OCI-LY1 (cell line): ENCODE measurements around the gene ATG2A.

ENCODE experiments used
- H2AFZ ChIP-seq: fragments of 200-600 bp; sonication (generic), shearing (Covaris generic); 2 replicates; pipeline ENCODE4 v1.6.0; 2014; ENCODE audit warnings: antibody characterized with exemption, mild to moderate bottlenecking, low read length
- H3F3A ChIP-seq: fragments of 200-600 bp; sonication (generic), shearing (Covaris generic); 2 replicates; pipeline ENCODE4 v1.6.0; 2014; ENCODE audit warnings: mild to moderate bottlenecking, antibody characterized with exemption, low read length, moderate library complexity; ENCODE audit not compliant: insufficient read depth
- H3K27ac ChIP-seq: fragments of 200-600 bp; sonication (generic); 2 replicates; pipeline ENCODE4 v1.5.1; 2014; ENCODE audit warnings: low read length, mixed run types, mild to moderate bottlenecking, low read depth; ENCODE audit not compliant: poor library complexity, severe bottlenecking
- H3K27me3 ChIP-seq: fragments of 200-600 bp; sonication (generic); 2 replicates; pipeline ENCODE4 v1.6.0; 2014; ENCODE audit warnings: antibody characterized with exemption, mild to moderate bottlenecking, low read length, moderate library complexity; ENCODE audit not compliant: insufficient read depth
- H3K36me3 ChIP-seq: fragments of 200-600 bp; sonication (generic); 2 replicates; pipeline ENCODE4 v1.6.1; 2014; ENCODE audit warnings: mild to moderate bottlenecking, antibody characterized with exemption, low read length, moderate library complexity, mixed read lengths; ENCODE audit not compliant: insufficient read depth
- H3K4me1 ChIP-seq: fragments of 200-600 bp; sonication (generic); 2 replicates; pipeline ENCODE4 v1.5.1; 2014; ENCODE audit warnings: mild to moderate bottlenecking, low read length, moderate library complexity; ENCODE audit not compliant: insufficient read depth, severe bottlenecking
- H3K4me2 ChIP-seq: fragments of 200-600 bp; sonication (generic), shearing (Covaris generic); 2 replicates; pipeline ENCODE4 v1.6.1; 2014; ENCODE audit warnings: low read length
- H3K4me3 ChIP-seq: fragments of 200-600 bp; sonication (generic); 2 replicates; pipeline ENCODE4 v1.5.1; 2014; ENCODE audit warnings: low read length, low read depth, mild to moderate bottlenecking, mixed read lengths; ENCODE audit not compliant: poor library complexity, severe bottlenecking
- H3K79me2 ChIP-seq: fragments of 200-600 bp; shearing (Covaris generic); 2 replicates; pipeline ENCODE4 v1.6.1; 2016; ENCODE audit warnings: mixed run types, low read length, mixed read lengths; ENCODE audit not compliant: insufficient read depth
- H3K9ac ChIP-seq: fragments of 200-600 bp; sonication (generic), shearing (Covaris generic); 2 replicates; pipeline ENCODE4 v1.6.1; 2014; ENCODE audit warnings: mild to moderate bottlenecking, low read length, mixed read lengths
- H3K9me2 ChIP-seq: fragments of 200-600 bp; sonication (generic), shearing (Covaris generic); 2 replicates; pipeline ENCODE4 v1.6.1; 2014; ENCODE audit warnings: low read depth, mild to moderate bottlenecking, low read length, mixed read lengths
- H3K9me3 ChIP-seq: fragments of 200-600 bp; shearing (Covaris generic); 2 replicates; pipeline ENCODE4 v1.6.1; 2014; ENCODE audit warnings: low read length, mixed read lengths
- H4K20me1 ChIP-seq: fragments of 200-600 bp; sonication (generic), shearing (Covaris generic); 2 replicates; pipeline ENCODE4 v1.6.0; 2016; ENCODE audit warnings: mild to moderate bottlenecking, low read length; ENCODE audit not compliant: insufficient read depth
- EZH2 ChIP-seq: fragments of 200-600 bp; sonication (generic), shearing (Covaris generic); IDR thresholded peaks from 2 replicates; pipeline ENCODE4 v1.8.0; 2017; ENCODE audit warnings: borderline replicate concordance, mixed run types, mild to moderate bottlenecking, antibody characterized with exemption, low read length, moderate library complexity, mixed read lengths
- TF ChIP-seq, protein P1 (sequence below): fragments of 200-600 bp; sonication (generic), shearing (Covaris generic); IDR thresholded peaks from 2 replicates; pipeline ENCODE4 v1.5.1; 2017; ENCODE audit warnings: mild to moderate bottlenecking, antibody characterized with exemption, low read length, moderate library complexity, mixed read lengths

ATG2A gene

GRCh38 chr11:64913171-64913727 lies 3.8 kb downstream of the ATG2A start:
- no peaks in the 10 kb centered on the region for H3K79me2 ChIP-seq
- H3K9me3 ChIP-seq = no peaks in the 10 kb centered on the region
- no peak overlapping the region for H3K27ac ChIP-seq
- H3K4me2 ChIP-seq = no peak overlapping the region
- H3K27me3 ChIP-seq = no peaks in the 10 kb centered on the region
- peaks cover 24% of the 10 kb centered on the region for H3K4me1 ChIP-seq
- H3K9me2 ChIP-seq = no peaks in the 10 kb centered on the region
- TF ChIP-seq, protein P1, sequence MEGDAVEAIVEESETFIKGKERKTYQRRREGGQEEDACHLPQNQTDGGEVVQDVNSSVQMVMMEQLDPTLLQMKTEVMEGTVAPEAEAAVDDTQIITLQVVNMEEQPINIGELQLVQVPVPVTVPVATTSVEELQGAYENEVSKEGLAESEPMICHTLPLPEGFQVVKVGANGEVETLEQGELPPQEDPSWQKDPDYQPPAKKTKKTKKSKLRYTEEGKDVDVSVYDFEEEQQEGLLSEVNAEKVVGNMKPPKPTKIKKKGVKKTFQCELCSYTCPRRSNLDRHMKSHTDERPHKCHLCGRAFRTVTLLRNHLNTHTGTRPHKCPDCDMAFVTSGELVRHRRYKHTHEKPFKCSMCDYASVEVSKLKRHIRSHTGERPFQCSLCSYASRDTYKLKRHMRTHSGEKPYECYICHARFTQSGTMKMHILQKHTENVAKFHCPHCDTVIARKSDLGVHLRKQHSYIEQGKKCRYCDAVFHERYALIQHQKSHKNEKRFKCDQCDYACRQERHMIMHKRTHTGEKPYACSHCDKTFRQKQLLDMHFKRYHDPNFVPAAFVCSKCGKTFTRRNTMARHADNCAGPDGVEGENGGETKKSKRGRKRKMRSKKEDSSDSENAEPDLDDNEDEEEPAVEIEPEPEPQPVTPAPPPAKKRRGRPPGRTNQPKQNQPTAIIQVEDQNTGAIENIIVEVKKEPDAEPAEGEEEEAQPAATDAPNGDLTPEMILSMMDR = no peak
- TF ChIP-seq EZH2 = no peak
- H3K9ac ChIP-seq = no peak overlapping the region
- H3K4me3 ChIP-seq = no peak overlapping the region
- no peaks in the 10 kb centered on the region for H4K20me1 ChIP-seq
- no peak overlapping the region for H2AFZ ChIP-seq
- H3K36me3 ChIP-seq = peaks cover 42% of the 10 kb centered on the region
- no peaks in the 10 kb centered on the region for H3F3A ChIP-seq

- Histone ChIP-seq H3K79me2 (no peaks in the 10 kb centered on the region), H3K9me2 (no peaks in the 10 kb centered on the region), H3K4me2 (no peak overlapping the region), H3K27ac (no peak overlapping the region), H3K9ac (no peak overlapping the region), H3K4me1 (peaks cover 17% of the 10 kb centered on the region), H3K36me3 (peaks cover 55% of the 10 kb centered on the region), H4K20me1 (no peaks in the 10 kb centered on the region), H3K4me3 (no peak overlapping the region), H2AFZ (no peak overlapping the region), H3F3A (no peaks in the 10 kb centered on the region), H3K9me3 (no peaks in the 10 kb centered on the region), H3K27me3 (no peaks in the 10 kb centered on the region)
- TF ChIP-seq EZH2 = no peak
- TF ChIP-seq, protein P1 = no peak
Measured at GRCh38 chr11:64911689-64912088, 5.3 kb downstream of the ATG2A start.

DNA sequence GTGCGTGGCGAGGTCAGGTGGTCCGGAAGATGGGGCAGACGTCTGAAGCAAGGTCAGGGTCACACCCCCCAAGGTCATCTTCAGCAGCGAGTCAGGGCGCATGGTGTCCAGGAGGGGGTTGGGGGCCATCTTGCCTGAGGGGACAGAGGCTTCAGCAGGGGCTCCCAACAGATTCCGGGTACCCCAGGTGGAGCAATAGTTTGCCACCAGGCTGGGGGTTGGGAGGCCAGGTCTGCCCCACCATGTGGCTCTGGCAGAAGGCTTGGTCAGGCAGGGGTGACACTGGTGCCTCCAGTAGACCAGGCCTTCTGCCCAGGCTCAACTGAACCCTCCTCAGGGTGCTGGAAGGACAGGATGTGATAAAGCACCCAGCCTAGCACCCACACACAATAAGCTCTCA lies 5.9 kb downstream of the ATG2A start:
- H4K20me1 ChIP-seq = no peaks in the 10 kb centered on the region
- no peak overlapping the region for H3K4me2 ChIP-seq
- no peaks in the 10 kb centered on the region for H3K27me3 ChIP-seq
- H2AFZ ChIP-seq = no peak overlapping the region
- peaks cover 12% of the 10 kb centered on the region for H3K4me1 ChIP-seq
- H3K79me2 ChIP-seq = no peaks in the 10 kb centered on the region
- H3K9ac ChIP-seq = no peak overlapping the region
- H3K4me3 ChIP-seq = no peak overlapping the region
- H3F3A ChIP-seq = no peaks in the 10 kb centered on the region
- no peaks in the 10 kb centered on the region for H3K9me2 ChIP-seq
- peaks cover 60% of the 10 kb centered on the region for H3K36me3 ChIP-seq
- no peaks in the 10 kb centered on the region for H3K9me3 ChIP-seq
- H3K27ac ChIP-seq = no peak overlapping the region
- TF ChIP-seq, protein P1 = no peak
- no peak for TF ChIP-seq EZH2
